Panc1 (cell line): Measurements from ENCODE around the gene MSI2.

Experiments used
- POLR2AphosphoS5 ChIP-seq: IDR thresholded peaks from 2 replicates; pipeline ENCODE4 v1.6.1; 2012; ENCODE audit warnings: mild to moderate bottlenecking, low read depth, low read length, moderate library complexity
- TF ChIP-seq, protein P1 (sequence below): fragments of 450-650 bp; IDR thresholded peaks from 2 replicates; pipeline ENCODE4 v1.5.1; 2017; ENCODE audit warnings: mild to moderate bottlenecking

DNA sequence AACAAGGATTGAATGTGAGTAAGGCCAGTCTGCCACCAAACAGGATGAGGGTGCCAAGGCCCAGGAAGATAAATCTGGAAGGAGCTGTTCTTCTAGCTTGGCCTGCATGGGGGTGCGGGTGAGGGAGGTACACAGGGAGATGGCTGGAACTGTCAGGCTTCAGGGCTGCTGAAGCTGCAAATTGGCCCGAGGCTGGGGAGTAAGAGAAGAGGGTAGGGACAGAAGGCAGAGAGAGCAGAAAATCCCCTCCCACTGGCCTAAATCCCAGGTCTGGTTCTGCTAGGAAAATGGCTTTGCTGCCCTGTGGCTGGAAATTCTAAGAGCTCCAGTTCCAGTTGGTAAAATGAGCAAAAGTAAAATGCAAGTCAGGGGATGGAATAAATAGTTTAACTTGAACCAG lies 400.9 kb downstream of the MSI2 start:
- TF ChIP-seq, protein P1, sequence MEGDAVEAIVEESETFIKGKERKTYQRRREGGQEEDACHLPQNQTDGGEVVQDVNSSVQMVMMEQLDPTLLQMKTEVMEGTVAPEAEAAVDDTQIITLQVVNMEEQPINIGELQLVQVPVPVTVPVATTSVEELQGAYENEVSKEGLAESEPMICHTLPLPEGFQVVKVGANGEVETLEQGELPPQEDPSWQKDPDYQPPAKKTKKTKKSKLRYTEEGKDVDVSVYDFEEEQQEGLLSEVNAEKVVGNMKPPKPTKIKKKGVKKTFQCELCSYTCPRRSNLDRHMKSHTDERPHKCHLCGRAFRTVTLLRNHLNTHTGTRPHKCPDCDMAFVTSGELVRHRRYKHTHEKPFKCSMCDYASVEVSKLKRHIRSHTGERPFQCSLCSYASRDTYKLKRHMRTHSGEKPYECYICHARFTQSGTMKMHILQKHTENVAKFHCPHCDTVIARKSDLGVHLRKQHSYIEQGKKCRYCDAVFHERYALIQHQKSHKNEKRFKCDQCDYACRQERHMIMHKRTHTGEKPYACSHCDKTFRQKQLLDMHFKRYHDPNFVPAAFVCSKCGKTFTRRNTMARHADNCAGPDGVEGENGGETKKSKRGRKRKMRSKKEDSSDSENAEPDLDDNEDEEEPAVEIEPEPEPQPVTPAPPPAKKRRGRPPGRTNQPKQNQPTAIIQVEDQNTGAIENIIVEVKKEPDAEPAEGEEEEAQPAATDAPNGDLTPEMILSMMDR = no peak
- TF ChIP-seq POLR2AphosphoS5 = no peak
